GM04503 (cell line): ENCODE data around the gene ZCCHC7.
"Not testable (repeated sequence)": the region's sequence is repeated elsewhere in the genome, so short reads cannot be mapped to it uniquely, and the experiment has no call there.

Source experiments
- DNase-seq: peaks from one replicate; pipeline ENCODE4 v3.0.0-alpha.2; 2012; ENCODE audit warnings: low read depth

Gene ZCCHC7

GRCh38 chr9:37293664-37294524, 173.5 kb downstream of the ZCCHC7 start:
- DNase-seq: no peak

DNA sequence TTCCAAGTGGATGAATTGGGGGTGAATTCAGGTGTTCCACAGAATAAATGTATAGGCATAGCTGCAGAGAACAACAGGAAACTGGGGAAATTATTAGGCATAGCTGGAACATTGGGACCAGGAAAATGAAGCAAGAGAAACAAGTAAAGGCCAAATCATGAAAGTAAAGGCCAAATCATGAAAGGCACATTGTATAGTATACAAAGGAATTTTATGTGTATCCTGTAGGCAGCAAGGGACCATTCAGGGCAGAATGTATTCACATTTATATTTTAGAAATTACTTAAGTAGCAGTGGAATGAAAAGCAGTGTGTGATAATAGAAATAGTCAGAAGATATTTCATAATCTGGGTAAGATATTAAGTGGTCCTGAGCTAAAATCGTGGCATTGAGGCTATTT, 174.8 kb downstream of the ZCCHC7 start:
- no peak for DNase-seq

DNA sequence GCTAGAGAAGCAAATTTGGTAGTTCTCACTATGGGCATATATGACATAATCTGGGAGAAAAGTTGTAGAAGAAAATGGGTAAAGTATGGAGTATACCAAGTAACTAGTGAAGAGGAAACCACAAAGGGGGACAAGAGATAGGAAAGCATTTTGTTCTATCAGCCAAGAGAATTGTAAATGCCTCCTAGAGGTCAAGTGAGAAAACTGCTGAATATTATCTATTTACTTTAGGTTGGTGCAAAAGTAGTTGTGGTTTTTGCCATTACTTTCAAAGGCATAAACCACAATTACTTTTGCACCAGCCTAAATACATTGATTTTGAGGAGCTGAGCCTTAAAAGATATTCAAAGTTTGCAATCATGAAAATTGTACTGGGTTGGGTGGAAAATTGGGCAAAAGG, 175.4 kb downstream of the ZCCHC7 start:
- DNase-seq: no peak

DNA sequence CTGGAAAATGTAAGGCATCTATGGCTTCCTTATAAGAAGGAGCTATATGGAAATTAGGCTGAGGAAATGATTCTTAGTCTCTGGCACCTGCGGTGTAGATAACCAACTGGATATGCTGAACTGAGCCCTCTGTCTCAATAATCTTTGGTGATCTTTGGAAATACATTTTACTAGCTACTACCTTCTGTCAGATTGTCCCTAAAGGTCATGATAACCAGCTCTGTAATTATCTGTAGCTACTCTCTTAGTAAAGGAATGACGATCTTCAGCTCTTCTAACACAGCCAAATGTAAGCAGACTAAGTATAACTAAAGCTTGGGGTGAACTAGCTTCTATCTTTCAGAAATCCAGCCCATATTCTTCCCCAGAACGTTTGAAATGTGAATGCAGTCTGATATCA, 177.2 kb downstream of the ZCCHC7 start:
- no peak for DNase-seq

DNA sequence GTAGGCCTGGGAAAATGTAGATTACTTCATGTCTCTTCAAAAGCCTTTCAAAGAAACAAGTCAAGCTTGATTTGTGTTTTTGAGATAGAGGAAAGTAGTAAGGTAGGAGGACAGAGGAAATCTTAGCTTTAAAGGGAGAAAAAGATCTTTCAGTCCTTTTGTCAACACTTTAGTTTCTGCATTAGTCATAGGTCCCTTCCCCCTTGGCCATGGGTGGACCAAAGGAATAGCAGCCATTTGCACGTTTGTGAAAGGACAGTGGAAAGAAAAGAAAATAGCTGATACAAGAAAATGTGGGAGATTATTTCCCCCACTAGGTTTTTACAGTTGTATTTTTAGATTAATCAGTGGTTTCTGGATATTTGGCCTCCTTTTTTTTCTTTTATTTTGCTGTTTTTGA, 180.2 kb downstream of the ZCCHC7 start:
- DNase-seq: no peak

- DNase-seq: no peak
Measured at GRCh38 chr9:37301042-37301853, 180.9 kb downstream of the ZCCHC7 start.

GRCh38 chr9:37301854-37302172, 181.4 kb downstream of the ZCCHC7 start:
- no peak for DNase-seq

- no peak for DNase-seq
Measured at GRCh38 chr9:37302277-37302676, 181.9 kb downstream of the ZCCHC7 start.

DNA sequence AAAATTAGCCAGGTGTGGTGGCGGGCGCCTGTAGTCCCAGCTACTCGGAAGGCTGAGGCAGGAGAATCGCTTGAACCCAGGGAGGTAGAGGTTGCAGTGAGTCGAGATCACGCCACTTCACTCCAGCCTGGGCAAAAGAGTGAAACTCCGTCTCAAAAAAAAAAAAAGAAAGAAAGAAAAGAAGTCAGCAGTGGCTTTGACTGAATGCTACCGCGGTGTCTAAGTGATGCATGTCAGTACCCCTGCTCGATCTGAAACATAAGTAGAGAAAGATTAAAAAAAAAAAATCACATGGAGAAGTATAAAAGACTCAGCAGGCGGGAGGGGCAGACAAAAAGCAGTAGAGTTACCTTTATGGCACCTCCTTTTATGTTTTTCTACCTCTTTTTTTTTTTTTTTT, 182.9 kb downstream of the ZCCHC7 start:
- DNase-seq: not testable (repeated sequence)

DNA sequence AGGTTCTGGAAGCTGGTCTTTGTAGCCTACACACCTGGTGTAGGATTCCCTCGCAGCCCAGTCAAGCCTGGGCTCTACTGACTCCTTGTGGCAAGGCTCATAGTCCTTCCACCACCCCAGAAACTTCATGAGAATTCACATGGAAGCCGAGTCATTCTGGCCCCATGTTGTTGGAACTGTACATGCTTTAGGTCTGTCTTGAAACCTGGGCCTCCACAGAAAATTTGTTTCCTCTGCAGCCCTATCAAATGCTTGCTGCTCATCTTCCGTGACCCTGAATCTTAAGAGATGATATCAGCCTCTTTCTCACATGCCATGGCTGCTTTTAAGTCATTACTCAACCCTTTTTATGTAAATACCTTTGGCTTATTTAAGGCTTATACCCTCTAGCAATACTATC, 188.8 kb downstream of the ZCCHC7 start:
- no peak for DNase-seq

- DNase-seq: no peak
Measured at GRCh38 chr9:37311938-37312708, 191.7 kb downstream of the ZCCHC7 start.

DNA sequence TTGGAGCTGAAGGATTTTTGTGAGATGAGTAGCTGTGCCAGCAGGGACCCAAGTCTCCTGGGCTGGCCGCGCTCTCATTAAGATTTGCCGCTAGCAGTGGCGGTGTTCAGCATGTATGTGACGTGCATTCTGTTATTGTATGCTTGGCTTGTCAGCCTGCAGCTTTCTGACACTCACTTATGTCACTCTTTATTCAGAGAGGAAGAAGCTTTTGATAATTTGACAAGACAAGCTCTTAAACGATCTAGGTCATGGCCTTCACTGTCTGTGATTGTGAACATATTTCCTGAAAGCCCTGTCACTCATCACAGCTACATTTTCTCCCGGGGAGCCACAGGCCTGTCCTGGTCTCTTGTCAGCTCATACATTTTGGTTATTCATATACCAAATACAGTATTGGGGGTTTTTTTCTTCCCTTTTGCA, 203.9 kb downstream of the ZCCHC7 start:
- no peak for DNase-seq

- DNase-seq: no peak
Measured at GRCh38 chr9:37324691-37325490, 204.5 kb downstream of the ZCCHC7 start.

DNA sequence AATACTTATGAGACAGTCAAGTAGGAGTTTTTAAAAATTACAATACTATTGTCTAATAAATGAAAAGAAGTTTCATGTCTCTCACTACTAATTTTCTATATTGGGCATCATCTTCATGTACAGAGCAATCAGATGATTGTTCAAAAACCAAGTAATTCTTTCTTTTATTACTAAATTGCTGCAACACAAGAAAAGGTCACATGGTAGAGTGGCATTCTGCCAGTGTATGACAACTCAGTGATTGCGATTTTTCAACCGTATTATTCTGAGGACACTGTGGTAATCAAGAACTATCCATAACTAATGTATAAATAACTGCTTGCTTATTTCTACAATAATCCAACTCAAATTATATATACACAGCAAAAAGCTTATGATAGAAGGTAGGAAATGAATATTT, 205.4 kb downstream of the ZCCHC7 start:
- no peak for DNase-seq

- DNase-seq: no peak
Measured at GRCh38 chr9:37327553-37327952, 207.2 kb downstream of the ZCCHC7 start.

DNA sequence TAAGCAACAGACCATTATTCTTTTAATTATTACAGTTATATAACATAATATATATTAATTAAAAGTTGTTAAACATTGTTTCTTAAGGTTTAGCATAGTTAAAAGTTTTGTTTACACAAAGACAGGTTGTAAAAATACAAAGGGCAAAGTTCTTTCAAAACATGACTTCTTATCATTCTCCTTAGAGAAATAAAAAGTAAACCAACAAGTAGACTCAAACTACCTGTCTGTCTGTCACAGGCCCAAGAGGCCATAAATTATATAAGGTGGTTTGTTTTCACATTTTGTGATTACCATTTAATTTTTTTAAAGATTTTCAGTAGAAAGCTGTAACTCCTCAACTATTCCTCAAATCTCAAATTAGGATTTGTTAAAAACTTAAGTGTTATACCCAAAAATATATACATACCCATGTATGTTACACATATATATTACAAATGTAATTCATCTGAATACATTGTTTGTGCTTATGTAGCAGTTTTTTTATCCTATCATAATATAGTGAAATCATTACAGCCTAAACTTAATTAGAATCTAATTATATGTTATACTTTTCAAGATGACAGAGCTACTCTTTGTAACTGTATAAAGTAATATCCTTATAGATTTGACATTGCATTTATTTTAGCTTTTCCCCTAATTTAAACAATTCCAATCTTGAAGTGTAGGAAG, 208.3 kb downstream of the ZCCHC7 start:
- DNase-seq: no peak

- DNase-seq: no peak
Measured at GRCh38 chr9:37329576-37329975, 209.2 kb downstream of the ZCCHC7 start.

DNA sequence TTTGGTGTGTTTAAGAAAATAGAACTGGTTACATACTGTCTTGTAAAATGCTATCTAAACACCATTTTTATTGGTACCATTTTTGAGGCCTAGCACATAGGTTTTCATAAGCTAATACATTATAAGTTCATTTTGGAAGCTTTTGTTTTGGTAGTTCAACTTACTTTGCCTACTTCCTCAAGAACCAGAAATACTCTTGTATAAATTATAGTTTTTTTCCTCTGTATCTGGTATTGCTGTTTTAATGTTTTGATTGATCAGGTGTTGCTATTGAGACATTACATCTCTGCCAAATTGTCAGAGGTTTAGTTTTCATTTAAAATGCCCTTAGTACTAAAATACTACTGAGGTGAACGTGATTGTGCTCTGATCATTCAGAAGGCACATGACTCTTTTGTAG, 211.5 kb downstream of the ZCCHC7 start:
- DNase-seq: no peak

- no peak for DNase-seq
Measured at GRCh38 chr9:37332578-37332977, 212.2 kb downstream of the ZCCHC7 start.

- no peak for DNase-seq
Measured at GRCh38 chr9:37333288-37333687, 212.9 kb downstream of the ZCCHC7 start.

GRCh38 chr9:37335238-37335637, 214.9 kb downstream of the ZCCHC7 start:
- no peak for DNase-seq
